ENCODE data around the gene MICAL3.

The MICAL3 gene

DNA sequence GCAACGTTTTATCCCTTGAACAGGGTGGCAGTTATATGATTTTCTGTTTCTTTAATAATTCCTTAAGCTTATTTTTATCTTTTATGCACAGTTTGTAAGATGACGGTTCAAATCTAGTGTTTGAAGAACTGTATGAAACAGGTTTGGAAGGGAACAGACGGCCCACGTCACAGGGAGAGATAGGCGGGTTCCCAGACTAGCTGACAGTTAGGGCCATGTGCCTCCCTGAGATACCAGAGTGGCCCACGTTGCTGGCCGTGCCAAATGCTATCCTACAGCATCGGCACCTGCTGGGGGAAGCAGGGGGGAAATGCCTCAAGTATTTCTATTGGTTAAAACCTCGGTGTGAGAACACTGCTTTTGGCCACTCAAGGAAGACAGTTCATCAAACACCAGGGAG, 199.9 kb downstream of the MICAL3 start:
- no peak overlapping the region for H3K27ac ChIP-seq
- TF ChIP-seq ZFX (IDR thresholded peaks at IDR 0.05; ENCODE audit: borderline replicate concordance) (no peak), CTCF (IDR thresholded peaks at IDR 0.05) (no peak)

DNA sequence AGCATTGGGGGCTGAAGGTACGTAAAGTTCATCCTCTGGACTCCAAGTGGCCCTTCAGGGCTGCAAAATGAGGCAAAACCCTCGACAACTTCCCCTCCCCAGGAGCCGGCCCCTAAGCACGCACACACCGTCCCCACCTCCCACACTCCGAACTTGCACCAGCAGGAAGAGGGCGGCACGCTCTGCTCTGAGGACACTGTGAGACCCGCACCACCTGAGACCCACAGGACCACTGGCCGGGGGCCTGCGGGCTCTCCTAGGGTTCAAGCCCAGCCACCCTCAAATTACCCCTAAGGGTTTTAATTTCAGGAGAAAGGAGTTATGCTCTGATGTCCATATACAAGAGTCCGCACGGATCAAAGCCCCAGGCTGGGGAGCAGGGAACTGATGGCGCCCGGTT, 200.4 kb downstream of the MICAL3 start:
- TF ChIP-seq ZFX (IDR thresholded peaks at IDR 0.05; ENCODE audit: borderline replicate concordance) (no peak), CTCF (IDR thresholded peaks at IDR 0.05) (no peak)
- no peak overlapping the region for H3K27ac ChIP-seq

DNA sequence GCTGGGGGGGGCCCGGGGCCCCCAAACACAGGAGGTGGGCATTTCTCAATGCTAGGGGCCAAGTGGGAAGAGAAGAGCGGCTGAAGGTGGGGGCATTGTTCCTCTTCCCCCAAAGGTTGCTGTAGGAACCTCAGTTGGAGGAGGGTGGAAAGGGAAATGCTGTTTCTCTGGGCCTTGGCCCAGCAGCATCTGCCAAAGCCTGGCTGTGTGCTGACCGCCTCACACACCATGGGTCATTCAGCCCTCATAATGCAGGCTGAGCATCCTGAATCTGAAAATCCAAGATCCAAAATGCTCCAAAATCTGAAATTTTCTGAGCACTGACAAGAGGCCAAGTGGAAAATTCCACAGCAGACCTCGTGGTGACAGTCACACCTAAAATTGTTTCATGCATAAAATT, 201.1 kb downstream of the MICAL3 start:
- TF ChIP-seq CTCF (IDR thresholded peaks at IDR 0.05): no peak
- no peak for TF ChIP-seq ZFX (IDR thresholded peaks at IDR 0.05; ENCODE audit: borderline replicate concordance)
- no peak overlapping the region for H3K27ac ChIP-seq

DNA sequence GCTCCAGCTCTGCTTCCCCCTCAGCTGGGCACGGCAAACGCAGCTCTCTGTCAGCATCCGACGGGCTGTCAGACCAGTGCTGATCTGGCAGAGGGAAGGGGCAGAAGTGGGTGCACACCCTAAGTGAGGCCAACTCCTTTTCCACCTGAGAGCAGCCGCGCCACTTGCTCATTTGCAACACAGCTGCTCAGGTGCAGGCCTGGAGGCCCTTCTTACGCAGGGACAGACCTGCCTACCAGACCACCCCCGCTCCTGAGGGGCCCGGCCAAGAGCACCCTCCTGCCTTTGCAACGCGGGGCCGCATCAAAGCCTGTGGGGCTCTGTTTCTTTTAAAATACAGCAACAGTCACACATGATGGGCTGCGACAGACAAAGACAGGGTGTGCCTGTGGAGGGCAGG, 202.3 kb downstream of the MICAL3 start:
- H3K27ac ChIP-seq: no peak overlapping the region
- TF ChIP-seq ZFX (IDR thresholded peaks at IDR 0.05; ENCODE audit: borderline replicate concordance) (no peak), CTCF (IDR thresholded peaks at IDR 0.05) (no peak)

GRCh38 chr22:17820879-17821439, 203.4 kb downstream of the MICAL3 start:
- no peak overlapping the region for H3K27ac ChIP-seq
- TF ChIP-seq CTCF (IDR thresholded peaks at IDR 0.05) (no peak), ZFX (IDR thresholded peaks at IDR 0.05; ENCODE audit: borderline replicate concordance) (no peak)

GRCh38 chr22:17818649-17819048, 205.7 kb downstream of the MICAL3 start:
- H3K27ac ChIP-seq: no peak overlapping the region
- no peak for TF ChIP-seq CTCF (IDR thresholded peaks at IDR 0.05)
- no peak for TF ChIP-seq ZFX (IDR thresholded peaks at IDR 0.05; ENCODE audit: borderline replicate concordance)

DNA sequence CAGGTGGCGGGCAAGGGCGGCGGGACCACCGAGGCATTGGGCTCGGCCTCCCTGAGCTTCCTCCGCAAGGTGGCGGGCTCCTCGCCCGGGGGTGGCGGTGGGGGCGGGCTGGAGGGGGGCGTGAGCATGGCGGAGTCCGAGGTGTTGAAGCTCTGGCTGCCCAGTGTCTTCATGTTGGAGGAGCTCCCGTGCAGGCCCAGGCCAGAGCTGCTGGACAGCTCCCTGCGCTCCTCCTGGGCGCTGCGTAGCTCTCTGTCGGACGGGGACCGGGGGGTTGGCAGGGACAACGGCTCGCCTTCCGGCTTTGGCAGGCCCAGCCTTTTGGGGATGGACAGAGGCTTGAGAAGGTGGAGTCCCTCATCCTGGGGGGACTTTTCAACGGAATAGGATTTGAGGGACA, 206.2 kb downstream of the MICAL3 start:
- no peak for TF ChIP-seq ZFX (IDR thresholded peaks at IDR 0.05; ENCODE audit: borderline replicate concordance)
- H3K27ac ChIP-seq: no peak overlapping the region

DNA sequence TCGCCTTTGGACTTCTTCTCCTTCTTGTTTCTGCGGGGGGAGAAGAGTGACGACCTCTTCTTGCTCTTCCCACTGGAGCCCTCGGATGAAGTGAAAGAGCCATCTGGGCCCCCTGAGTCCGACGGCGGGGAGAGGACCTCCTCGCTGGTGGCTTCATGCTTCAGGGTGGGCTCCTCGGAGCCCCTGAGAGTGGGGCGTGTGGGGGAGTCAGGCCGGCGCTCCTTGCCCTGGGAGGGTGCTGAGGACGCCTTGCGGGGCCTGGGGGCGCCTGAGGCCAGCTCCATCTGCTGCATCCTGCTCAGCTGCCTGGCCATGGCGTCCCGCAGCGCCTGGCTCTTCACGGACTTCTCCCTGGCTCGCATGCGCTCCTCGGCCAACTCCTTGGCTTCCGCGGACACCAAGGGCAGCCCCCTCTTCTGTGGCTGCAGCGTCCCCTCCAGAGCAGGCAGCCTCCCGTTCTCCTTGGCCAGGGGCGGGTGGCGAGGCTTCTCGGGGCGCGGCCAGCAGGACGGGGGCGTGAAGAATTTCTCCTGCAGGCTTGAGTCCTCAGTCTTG, 206.8 kb downstream of the MICAL3 start:
- TF ChIP-seq CTCF (IDR thresholded peaks at IDR 0.05) (no peak), ZFX (IDR thresholded peaks at IDR 0.05; ENCODE audit: borderline replicate concordance) (no peak)
- no peak overlapping the region for H3K27ac ChIP-seq
